Thoracic aorta (tissue), 2 donors: ENCODE results near the gene NUTM1. TPM values are rescaled to one million over a fixed set of nuclear protein-coding genes. Genes with fewer than 3 reads are reported as not detected.

Source experiments
- ATAC-seq: fragments of 150-250 bp; one replicate; pipeline ENCODE4 v1.8.0; 2017; ENCODE audit warnings: low read depth; ENCODE audit not compliant: insufficient number of reproducible peaks, low FRiP score
- DNase-seq: peaks from one replicate; pipeline ENCODE4 v3.0.0-alpha.2; 2020; ENCODE audit warnings: low spot score
- H3K27ac ChIP-seq, 2 donors: fragments of 200-600 bp; sonication (generic); 1 replicate in 1 of 2; 2 replicates in 1 of 2; pipeline ENCODE4 v1.5.1; 2016; ENCODE audit warnings: mild to moderate bottlenecking in 2 of 2, moderate library complexity in 2 of 2
- H3K27me3 ChIP-seq: fragments of 200-600 bp; sonication (generic); replicated peaks from 2 replicates; pipeline ENCODE4 v1.6.0; 2016; ENCODE audit warnings: mild to moderate bottlenecking; ENCODE audit not compliant: insufficient read depth
- H3K36me3 ChIP-seq: fragments of 200-600 bp; sonication (generic); one replicate; pipeline ENCODE4 v1.5.1; 2016
- H3K4me1 ChIP-seq, 2 donors: fragments of 200-600 bp; sonication (generic); 1 replicate in 1 of 2; 2 replicates in 1 of 2; pipeline versions ENCODE4 v1.5.1 to v1.6.0; 2016; ENCODE audit warnings: low read depth in 2 of 2, mild to moderate bottlenecking in 1 of 2; ENCODE audit not compliant: control insufficient read depth in 1 of 2
- H3K4me3 ChIP-seq: fragments of 200-600 bp; sonication (generic); 2 replicates; pipeline ENCODE4 v1.5.1; 2016; ENCODE audit warnings: mild to moderate bottlenecking
- H3K9me3 ChIP-seq: fragments of 200-600 bp; sonication (generic); 2 replicates; pipeline ENCODE4 v1.5.1; 2016
- total RNA-seq, 2 donors: library from RNA; depleted of rRNA; stranded (reverse); fragments of >200 nt; gene quantifications; one replicate each; pipeline versions ENCODE4 v1.1.0 to v1.2.3, GENCODE V29; 2016
- TF ChIP-seq, protein P1 (sequence below): fragments of 200-600 bp; sonication (generic); IDR thresholded peaks from one replicate; pipeline ENCODE4 v1.5.1; 2019; ENCODE audit warnings: antibody characterized with exemption

The NUTM1 gene
- total RNA-seq, 2 donors from 2014 or later = not detected

DNA sequence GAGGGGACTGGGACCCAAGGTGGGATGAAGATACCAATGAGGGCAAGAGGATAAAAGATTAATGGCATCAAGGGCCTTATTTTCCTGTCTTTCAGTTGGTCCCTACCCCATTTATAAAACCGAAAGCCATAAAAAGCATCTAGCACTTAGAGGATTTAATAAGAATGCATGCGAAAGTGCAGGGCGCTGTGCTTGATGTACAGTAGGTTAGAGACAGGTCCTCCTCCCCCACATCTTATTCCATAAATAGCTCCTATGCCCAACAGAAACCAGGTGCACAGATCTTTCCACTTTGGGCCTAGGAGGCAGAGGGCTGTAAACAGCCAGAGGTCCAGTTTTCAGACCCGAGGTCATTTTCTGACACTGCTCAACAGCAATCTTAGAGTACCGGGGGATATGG lies 22.7 kb downstream of the NUTM1 start:
- ATAC-seq = no peak
- TF ChIP-seq, protein P1, sequence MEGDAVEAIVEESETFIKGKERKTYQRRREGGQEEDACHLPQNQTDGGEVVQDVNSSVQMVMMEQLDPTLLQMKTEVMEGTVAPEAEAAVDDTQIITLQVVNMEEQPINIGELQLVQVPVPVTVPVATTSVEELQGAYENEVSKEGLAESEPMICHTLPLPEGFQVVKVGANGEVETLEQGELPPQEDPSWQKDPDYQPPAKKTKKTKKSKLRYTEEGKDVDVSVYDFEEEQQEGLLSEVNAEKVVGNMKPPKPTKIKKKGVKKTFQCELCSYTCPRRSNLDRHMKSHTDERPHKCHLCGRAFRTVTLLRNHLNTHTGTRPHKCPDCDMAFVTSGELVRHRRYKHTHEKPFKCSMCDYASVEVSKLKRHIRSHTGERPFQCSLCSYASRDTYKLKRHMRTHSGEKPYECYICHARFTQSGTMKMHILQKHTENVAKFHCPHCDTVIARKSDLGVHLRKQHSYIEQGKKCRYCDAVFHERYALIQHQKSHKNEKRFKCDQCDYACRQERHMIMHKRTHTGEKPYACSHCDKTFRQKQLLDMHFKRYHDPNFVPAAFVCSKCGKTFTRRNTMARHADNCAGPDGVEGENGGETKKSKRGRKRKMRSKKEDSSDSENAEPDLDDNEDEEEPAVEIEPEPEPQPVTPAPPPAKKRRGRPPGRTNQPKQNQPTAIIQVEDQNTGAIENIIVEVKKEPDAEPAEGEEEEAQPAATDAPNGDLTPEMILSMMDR = no peak
- H3K9me3 ChIP-seq = no peaks in the 10 kb centered on the region
- peak overlapping the region; percentile 14 to 19 for H3K27ac ChIP-seq
- peaks cover 16% of the 10 kb centered on the region for H3K36me3 ChIP-seq
- no peak for DNase-seq
- H3K27me3 ChIP-seq = no peaks in the 10 kb centered on the region
- H3K4me3 ChIP-seq = peak overlapping the region; percentile 97
- H3K4me1 ChIP-seq = peaks cover 11 to 20% of the 10 kb centered on the region in 2 donors

DNA sequence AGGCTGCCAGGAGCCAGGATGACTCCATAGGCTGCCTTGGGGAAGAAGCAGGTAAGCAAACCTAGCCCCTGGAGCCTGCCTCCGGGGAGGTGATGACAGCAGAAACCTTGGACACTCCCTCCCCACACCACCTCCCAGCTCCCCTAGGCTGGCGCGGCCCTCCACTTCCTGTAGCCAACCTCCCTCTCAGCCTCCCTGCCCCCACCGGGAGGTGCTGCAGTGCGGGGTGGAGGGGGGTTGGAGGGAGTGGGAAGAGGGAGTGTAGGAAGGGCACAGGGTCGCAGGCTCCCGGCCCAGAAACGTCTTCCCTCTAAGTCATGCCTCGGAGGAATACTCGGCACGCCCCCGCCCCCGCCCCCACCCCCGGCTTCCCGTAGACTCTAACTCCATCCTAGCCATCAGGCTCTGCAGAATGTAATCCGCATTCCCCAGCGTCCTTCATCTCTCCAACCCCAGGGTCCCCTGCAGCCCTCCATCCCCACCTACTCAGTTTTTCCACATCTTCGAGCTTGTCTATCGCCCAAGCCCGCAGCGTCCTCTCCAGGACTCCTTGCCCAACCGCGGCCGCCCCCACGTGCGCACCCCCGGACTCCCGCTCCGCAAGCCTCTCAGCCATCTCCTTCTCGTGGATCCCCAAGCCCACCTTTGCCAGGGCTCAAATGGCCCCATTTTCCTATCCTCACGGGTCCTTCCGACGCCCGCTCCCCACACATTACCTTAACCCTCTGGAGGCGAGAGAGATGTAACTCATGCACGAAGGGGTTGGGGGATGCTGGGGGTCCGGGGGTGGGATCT lies 23.4 kb downstream of the NUTM1 start:
- TF ChIP-seq, protein P1 = no peak
- peaks cover 12% of the 10 kb centered on the region for H3K36me3 ChIP-seq
- no peak for ATAC-seq
- DNase-seq = no peak
- peak overlapping the region; percentile 97 for H3K4me3 ChIP-seq
- H3K27me3 ChIP-seq = no peaks in the 10 kb centered on the region
- H3K27ac ChIP-seq = peak overlapping the region; percentile 14 to 19
- peaks cover 11 to 20% of the 10 kb centered on the region in 2 donors for H3K4me1 ChIP-seq
- no peaks in the 10 kb centered on the region for H3K9me3 ChIP-seq

DNA sequence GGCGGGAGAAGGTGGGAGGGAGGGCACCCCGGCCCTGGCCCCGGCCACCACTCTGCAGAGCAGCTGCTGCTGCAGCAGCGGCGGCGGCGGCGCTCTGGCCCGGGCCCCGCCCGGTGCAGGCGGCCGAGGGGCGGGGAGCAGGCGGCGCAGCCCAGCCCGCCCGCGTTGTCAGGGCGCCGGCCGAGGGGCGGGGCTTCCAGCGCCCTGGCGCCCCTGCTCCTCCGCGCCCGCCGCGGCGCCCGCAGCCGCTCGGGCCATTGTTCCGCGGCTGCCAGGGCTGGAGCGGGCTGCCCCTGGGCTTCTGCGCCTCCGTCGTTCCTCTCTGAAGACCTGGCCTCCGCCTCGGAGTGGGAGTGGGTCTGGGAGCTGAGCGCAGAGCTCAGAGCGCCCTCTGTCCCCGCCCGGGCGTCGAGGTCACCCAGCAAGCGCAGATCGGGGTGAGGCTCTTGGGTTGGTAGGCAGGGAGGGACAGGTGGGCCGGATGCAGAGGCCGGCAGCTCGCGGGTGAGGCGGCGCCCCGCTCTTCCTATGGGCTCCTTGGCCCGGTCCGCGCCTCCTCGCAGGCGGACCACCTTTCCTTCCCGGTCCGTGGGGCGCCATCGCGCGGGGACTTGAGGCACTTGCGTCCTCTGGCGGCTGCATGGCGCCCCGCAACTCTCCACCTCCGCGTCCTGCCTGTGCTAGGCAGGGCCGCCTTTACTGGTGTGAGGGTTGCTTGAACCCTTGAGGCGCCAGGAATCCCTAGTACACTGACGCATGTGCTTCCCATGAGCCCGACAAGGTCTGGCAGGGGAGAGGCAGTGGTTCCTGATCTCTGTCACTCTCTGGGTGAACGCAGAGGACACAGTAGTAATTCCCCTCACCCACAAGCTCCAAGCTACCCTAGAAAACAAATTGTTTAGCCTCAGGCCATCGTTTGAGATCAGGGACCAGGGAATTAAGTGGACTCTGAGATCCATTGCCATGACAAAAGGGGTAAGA lies 24.3 kb downstream of the NUTM1 start, which contains the start of gene LPCAT4:
LPCAT4 (minus strand) TSS at position 96 of the 981 bp plus-strand sequence. CDS start 96 bp downstream, outside the sequence.
- H3K4me1 ChIP-seq = peaks cover 11 to 20% of the 10 kb centered on the region in 2 donors

DNA sequence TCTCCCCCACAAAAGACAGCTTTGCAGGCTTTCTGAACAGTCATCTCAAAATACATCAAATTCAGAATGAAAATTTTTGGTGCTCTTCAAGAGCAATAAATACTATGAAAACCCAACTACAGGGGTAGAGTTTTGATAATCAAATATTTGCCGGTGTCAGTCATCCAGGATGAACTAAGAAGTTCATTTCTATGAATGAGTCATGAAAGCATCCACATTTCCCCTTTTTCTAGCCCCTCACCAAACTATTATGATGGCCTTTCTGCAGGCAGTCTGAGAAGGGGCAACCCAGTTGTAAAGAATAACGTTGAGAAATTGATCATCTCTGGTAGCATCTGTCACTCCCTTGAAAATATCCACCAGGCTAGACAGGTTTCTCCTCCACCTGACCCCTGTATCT lies 27.0 kb downstream of the NUTM1 start:
- TF ChIP-seq, protein P1 = no peak
- Histone ChIP-seq H3K36me3 (no peaks in the 10 kb centered on the region), H3K27ac (no peak overlapping the region), H3K4me3 (no peak overlapping the region), H3K9me3 (no peaks in the 10 kb centered on the region), H3K4me1 (peaks cover 11 to 20% of the 10 kb centered on the region in 2 donors), H3K27me3 (no peaks in the 10 kb centered on the region)
- DNase-seq = no peak
- no peak for ATAC-seq

More for the DNA sequence above, 24.3 kb downstream of the NUTM1 start, which contains the start of gene LPCAT4:
- Histone ChIP-seq H3K36me3 (peaks cover 11% of the 10 kb centered on the region), H3K9me3 (no peaks in the 10 kb centered on the region), H3K27ac (peak within 1 kb of the TSS; percentile 93 to 94), H3K27me3 (no peaks in the 10 kb centered on the region), H3K4me3 (peak within 1 kb of the TSS; percentile 97)
- TF ChIP-seq, protein P1 = peak; percentile 97
- ATAC-seq (peak; percentile 83), DNase-seq (peak; percentile 64)

DNA sequence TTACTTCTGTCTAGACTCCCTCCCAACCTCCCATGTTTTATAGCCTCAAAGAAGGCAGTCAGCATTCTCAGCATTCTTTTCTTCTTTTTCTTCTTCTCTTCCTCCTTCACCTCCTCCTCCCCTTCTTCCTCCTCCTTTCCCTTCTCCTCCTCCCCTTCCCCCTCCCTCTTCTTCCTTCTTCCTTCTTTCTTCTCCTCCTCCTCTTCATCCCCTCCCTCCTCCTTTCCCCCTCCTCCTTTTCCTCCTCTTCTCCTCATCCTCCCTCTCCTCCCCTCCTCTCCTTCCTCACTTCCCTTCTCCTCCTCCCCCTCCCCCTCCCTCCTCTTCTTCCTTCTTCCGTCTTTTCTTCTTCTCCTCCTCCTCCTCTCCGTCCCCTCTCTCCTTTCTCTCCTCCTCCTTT lies 27.5 kb downstream of the NUTM1 start:
- Histone ChIP-seq H3K4me1 (peaks cover 8 to 14% of the 10 kb centered on the region in 2 donors), H3K9me3 (no peaks in the 10 kb centered on the region), H3K27me3 (no peaks in the 10 kb centered on the region), H3K36me3 (no peaks in the 10 kb centered on the region), H3K27ac (no peak overlapping the region), H3K4me3 (no peak overlapping the region)
- TF ChIP-seq, protein P1 = no peak
- ATAC-seq (no peak), DNase-seq (no peak)
